Measurements from ENCODE around the gene MC1R.

GRCh38 chr16:89955001-89955685 is 36.5 kb downstream of the MC1R start:
- TF ChIP-seq, protein P1, sequence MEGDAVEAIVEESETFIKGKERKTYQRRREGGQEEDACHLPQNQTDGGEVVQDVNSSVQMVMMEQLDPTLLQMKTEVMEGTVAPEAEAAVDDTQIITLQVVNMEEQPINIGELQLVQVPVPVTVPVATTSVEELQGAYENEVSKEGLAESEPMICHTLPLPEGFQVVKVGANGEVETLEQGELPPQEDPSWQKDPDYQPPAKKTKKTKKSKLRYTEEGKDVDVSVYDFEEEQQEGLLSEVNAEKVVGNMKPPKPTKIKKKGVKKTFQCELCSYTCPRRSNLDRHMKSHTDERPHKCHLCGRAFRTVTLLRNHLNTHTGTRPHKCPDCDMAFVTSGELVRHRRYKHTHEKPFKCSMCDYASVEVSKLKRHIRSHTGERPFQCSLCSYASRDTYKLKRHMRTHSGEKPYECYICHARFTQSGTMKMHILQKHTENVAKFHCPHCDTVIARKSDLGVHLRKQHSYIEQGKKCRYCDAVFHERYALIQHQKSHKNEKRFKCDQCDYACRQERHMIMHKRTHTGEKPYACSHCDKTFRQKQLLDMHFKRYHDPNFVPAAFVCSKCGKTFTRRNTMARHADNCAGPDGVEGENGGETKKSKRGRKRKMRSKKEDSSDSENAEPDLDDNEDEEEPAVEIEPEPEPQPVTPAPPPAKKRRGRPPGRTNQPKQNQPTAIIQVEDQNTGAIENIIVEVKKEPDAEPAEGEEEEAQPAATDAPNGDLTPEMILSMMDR (conservative IDR thresholded peaks at IDR 0.05; ENCODE audit: low read length): no peak
- no peak for TF ChIP-seq EZH2phosphoT487 (IDR thresholded peaks at IDR 0.05; ENCODE audit: borderline replicate concordance, low read depth, low read length)

Data from OCI-LY7 (cell line).